ENCODE data around the gene CELA2B.
"Not testable (repeated sequence)": the region's sequence is repeated elsewhere in the genome, so short reads cannot be mapped to it uniquely, and the experiment has no call there.

The CELA2B gene

DNA sequence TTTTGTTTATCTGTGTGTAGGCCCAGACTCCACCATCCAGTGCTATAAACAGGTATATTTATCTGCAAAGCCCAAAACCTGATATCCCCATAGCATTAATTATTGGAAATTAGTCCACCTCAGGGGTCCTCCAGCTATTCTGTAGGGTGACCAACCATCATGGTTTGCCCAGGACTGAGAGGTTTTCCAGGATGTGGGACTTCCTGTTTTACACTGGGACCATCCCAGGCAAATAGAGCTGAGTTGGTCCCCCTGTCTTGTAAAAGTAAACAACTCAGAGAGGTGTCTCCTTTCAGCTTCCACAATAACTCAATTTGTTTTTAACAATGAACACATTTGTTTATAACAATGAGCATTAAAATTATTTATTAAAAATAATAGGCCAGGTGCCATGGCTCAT is 7.8 kb upstream of the CELA2B start:
- no peak for DNase-seq (ENCODE audit: low read depth in 2 of 2)

GRCh38 chr1:15469361-15469760 is 6.5 kb upstream of the CELA2B start:
- DNase-seq (ENCODE audit: low read depth in 2 of 2): no peak

DNA sequence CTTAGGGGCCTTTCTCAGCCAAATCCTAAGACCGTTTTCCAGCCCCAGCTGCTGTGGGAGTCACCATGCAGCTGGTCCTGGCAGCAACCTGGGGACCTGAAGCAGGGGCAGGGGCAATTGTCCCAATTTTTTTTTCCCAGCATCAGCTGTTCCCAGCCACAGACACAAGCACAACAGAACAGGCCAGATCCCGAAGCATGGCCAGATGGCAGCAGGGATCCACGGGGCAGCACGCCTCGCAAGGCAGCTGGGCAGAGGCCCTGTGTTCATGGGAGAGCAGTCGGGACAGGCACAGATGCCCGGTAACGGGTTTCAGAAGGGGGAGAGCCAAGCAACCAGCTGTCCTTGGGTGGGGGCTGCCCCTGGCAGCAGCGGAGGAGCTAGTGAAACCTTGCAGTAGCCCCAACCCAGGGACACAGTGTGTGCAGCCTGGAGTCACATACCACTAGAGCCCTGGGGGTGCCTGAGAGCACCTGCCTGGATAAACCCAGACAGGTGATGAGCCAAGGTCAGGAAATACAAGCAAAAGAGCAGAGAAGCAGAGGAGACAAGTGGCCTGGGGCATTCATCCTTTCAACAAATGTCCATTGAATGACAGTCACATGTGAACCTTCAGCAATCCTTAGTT is 6.0 kb upstream of the CELA2B start:
- not testable (repeated sequence) for DNase-seq (ENCODE audit: low read depth in 2 of 2)

GRCh38 chr1:15471067-15471466 is 4.8 kb upstream of the CELA2B start:
- DNase-seq (ENCODE audit: low read depth in 2 of 2): not testable (repeated sequence)

DNA sequence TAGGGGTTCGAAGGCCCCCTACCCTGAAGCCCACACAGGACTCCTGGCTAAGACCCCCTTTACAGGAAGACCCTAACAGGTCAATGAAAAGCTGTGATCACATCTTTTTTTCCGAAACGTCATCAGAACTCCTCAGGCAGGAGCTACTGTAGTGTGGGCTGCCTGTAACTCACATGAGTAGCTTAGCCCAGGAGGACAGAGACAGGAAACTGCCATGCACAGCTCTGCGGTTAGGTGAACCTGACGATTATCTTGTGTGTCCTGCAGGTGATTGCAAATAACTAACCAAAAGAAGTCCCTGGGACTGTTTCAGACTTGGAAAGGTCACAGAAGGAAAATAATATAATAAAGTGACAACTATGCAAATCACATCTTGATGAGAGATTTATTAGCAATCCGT is 4.2 kb upstream of the CELA2B start:
- not testable (repeated sequence) for DNase-seq (ENCODE audit: low read depth in 2 of 2)

GRCh38 chr1:15472587-15472986 is 3.3 kb upstream of the CELA2B start:
- no peak for DNase-seq (ENCODE audit: low read depth in 2 of 2)

DNA sequence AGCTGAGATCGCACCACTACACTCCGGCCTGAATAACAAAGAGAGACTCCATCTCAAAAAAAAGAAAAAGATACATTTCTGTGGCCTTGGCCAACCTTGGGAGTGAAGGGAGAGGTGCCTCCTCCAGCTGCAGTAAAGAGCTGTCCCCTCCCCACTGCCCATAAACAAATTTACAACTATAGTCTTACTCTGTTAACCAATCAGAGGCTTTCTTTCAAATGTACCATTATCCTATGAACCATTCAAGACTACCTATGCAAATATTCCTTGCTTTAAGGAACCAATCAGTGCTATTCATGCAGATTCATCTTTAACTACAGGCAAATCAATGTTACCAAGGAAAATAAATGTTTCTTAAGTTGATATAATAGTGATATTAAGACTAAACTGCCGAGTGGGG is 1.0 kb downstream of the CELA2B start:
- DNase-seq (ENCODE audit: low read depth in 2 of 2): no peak

DNA sequence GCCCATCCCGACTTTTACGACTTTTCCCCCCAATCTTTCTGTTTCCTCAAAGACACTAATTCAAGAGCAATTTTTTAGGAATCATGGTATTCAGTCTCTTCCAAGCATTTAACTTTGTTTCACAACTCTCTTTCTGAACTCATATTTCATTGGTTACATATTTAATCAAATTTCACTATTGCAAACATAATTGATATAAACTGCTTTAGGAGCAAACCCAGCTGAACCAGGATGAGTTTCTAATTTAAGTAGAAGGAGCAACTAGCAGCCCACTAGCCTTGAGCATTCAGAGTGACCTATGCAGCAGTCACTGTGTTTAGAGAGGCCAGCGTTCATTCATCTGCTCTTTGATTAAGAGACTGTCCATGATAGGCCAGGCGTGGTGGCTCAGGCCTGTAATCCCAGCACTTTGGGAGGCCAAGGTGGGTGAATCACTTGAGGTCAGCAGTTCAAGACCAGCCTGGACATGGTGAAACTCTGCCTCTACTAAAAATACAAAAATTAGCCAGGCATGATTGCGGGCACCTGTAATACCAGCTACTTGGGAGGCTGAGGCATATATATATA is 1.8 kb downstream of the CELA2B start:
- DNase-seq (ENCODE audit: low read depth in 2 of 2): no peak

DNA sequence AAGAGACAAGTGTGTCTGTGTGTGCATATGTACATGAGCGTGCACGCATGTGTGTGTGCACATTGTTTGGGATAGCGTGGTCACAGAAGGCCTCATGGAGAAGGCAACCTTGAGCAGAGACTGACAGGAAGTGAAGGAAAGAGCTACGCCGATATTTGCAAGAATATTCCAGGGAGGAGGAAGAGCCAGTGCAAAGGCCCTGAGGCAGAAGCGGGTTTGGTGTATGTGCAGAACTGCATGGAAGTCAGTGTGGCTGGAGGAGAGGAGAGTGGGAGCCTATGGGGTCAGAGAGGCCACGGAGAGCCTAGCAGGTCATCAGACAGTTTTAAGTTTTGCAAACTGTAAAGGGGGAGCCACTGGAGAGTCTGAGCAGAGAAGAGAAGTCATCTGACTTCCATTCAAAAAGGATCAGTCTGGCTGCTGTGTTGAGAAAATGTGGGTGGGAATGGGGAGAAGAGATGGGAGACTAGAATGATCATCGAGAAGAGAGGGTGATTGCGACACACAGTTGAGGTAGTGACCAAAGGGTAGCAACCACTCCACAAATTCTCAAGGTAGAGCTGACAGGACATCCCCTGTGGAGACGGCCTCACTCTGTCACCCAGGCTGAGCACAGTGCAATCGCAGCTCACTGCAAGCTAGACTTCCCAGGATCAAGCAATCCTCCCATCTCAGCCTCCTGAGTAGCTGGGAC is 3.9 kb downstream of the CELA2B start:
- DNase-seq (ENCODE audit: low read depth in 2 of 2): no peak

GRCh38 chr1:15482455-15482854 is 6.6 kb downstream of the CELA2B start:
- DNase-seq (ENCODE audit: low read depth in 2 of 2): not testable (repeated sequence)

DNA sequence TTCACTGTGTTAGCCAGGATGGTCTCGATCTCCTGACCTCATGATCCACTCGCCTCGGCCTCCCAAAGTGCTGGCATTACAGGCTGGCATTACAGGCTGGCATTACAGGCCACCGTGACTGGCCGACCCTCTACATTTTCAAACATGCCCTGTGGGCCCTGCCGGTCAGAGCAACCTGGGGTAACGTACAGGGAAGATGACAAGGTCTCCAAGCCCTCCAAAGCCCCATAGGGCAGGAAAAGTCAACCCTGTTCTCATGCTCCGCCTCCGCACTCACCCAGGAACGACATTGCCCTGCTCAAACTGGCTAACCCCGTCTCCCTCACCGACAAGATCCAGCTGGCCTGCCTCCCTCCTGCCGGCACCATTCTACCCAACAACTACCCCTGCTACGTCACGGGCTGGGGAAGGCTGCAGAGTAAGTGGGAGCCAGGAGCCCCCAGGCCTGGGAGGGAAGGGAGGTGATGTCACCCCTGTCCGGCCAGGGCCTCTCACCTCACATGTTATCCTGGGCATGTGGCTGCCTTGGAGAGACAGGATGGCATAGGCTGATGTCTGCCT is 7.2 kb downstream of the CELA2B start:
- not testable (repeated sequence) for DNase-seq (ENCODE audit: low read depth in 2 of 2)

DNA sequence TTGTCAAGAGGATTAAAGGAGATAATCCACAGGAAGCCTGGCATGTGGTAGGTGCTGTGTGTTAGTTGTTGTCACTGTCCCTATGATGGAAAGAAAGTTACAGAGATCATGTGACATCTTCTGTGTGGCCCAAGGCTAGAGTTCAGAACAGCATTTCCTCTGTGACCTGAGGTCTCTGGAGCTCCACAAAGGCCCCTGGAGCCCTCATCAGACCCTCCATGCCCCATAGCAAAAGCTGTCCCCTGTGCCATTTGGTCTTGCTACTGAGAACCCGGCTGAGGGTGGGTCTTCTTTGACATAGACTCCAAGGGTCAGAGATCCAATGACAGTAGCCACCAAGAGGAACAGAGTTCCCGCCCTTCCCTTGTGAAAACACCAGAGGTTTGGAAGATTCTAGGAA is 8.1 kb downstream of the CELA2B start:
- DNase-seq (ENCODE audit: low read depth in 2 of 2): no peak

DNA sequence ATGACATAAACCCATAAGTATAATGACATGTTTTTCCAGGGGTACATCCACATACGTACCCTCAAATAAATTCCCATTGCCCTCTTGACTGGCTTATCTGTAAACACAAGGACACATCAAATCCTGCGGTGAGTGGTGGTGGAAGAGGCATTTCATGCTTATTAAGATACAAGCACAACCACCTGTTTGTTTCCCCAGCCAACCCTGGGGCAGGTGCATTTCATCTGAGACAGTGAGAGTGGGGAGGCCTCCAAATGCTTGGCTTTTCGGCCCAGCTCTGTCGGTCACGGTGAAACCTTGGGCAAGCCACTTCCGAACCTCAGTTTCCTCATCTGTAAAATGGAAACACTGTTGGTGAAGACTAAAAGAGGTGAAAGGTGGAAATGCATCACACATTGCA is 8.5 kb downstream of the CELA2B start:
- not testable (repeated sequence) for DNase-seq (ENCODE audit: low read depth in 2 of 2)

GRCh38 chr1:15485636-15486035 is 9.7 kb downstream of the CELA2B start:
- no peak for DNase-seq (ENCODE audit: low read depth in 2 of 2)

DNA sequence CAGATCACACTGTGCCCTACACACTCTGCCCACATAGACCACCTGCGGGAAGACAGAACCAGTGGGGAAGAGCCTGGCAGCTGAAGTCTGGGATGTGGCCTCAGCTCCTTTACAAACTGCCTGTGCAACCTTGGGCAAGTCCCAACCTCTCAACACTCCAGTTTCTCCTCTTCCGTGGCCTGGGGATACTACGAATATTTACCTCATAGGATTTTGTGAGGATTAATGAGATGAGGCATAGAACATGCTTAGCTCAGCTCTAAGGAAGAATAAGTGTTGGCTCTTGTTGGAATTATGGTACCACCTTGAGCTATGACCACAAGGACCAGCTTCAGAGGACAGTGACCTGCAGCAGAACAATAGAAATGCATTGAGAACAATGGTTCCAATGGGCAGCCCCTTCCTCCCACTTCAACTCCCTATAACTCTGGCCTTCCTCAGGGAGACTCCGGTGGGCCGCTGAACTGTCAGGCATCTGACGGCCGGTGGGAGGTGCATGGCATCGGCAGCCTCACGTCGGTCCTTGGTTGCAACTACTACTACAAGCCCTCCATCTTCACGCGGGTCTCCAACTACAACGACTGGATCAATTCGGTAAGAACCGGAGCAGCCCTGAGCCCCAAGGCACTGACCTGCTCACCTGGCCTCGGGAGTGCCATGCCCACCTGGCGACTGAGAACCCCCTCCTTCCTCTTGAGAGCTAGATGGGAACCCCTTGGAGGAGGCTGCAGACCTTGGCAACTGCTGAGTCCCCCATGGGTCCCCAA is 11.1 kb downstream of the CELA2B start:
- DNase-seq (ENCODE audit: low read depth in 2 of 2): not testable (repeated sequence)

- DNase-seq (ENCODE audit: low read depth in 2 of 2): no peak
Observed at GRCh38 chr1:15488371-15488770, 12.5 kb downstream of the CELA2B start.

DNA sequence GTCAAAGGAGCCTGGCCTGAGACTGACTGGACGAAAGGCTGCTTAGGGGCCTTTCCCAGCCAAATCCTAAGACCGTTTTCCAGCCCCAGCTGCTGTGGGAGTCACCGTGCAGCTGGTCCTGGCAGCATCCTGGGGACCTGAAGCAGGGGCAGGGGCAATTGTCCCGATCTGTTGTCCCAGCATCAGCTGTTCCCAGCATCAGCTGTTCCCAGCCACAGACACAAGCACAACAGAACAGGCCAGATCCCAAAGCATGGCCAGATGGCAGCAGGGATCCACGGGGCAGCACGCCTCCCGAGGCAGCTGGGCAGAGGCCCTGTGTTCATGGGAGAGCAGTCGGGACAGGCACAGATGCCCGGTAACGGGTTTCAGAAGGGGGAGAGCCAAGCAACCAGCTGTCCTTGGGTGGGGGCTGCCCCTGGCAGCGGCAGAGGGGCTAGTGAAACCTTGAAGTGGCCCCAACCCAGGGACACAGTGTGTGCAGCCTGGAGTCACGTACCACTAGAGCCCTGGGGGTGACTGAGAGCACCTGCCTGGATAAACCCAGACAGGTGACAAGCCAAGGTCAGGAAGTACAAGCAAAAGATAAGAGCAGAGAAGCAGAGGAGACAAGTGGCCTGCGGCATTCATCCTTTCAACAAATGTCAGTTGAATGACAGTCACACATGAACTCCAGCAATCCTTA is 13.3 kb downstream of the CELA2B start:
- no peak for DNase-seq (ENCODE audit: low read depth in 2 of 2)

GRCh38 chr1:15491010-15491409 is 15.1 kb downstream of the CELA2B start:
- not testable (repeated sequence) for DNase-seq (ENCODE audit: low read depth in 2 of 2)

DNA sequence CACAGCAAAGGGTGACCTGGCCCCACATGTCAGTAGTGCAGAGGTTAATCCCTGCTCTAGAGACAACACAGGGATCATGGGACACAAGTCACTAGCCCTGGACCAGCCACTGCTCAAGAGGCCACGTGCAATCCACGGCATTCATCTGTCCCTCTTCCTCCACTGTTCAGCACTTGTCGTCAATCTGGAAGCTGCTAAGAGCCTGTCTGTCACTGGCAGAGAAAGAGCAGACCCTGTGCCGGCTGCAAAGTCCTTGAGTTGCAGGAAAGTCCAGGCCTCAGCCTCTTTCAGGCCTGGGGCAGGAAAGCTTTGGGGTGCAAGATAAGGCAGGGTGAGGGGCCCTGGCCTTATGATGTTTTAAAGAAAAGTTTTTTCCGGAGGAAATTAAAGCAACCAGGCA is 16.7 kb downstream of the CELA2B start:
- DNase-seq (ENCODE audit: low read depth in 2 of 2): no peak

- no peak for DNase-seq (ENCODE audit: low read depth in 2 of 2)
Observed at GRCh38 chr1:15493869-15494390, 18.0 kb downstream of the CELA2B start.

All from fibroblast of skin of left biceps (primary cell).